Posterior vena cava (tissue), 2 donors: ENCODE data around the gene FAM83E. TPM values are rescaled to one million over a fixed set of nuclear protein-coding genes. Genes with fewer than 3 reads are reported as not detected.
"Not testable (repeated sequence)": the region's sequence is repeated elsewhere in the genome, so short reads cannot be mapped to it uniquely, and the experiment has no call there.

Experiments
- DNase-seq: peaks from one replicate; pipeline ENCODE4 v3.0.0-alpha.2; 2020; ENCODE audit warnings: low spot score
- intact Hi-C, 2 donors: fragments of 100-400 bp; cut with DNase I; formaldehyde crosslinking; loops; one replicate each; pipeline versions ENCODE4 v1.14.1 to v1.14.2; 2022 to 2023
- long read RNA-seq, 2 donors: library from polyadenylated mRNA; unstranded; transcript quantifications; one replicate each; pipeline ENCODE4 v2.0.0, GENCODE V29; 2020 to 2021
- total RNA-seq, 2 donors: library from RNA; stranded (reverse); fragmentation: NEBNext Ultra II Directional; extraction: Animal tissue kit (Norgen Biotek cat#: 25700); gene quantifications; one replicate each; pipeline ENCODE4 v1.2.1, GENCODE V29; 2021
- donor health status: DM: yes; HTN: yes; CAD: no.
- donor health status: DM: yes; HTN: yes; CAD: no.

Gene FAM83E
- not detected for total RNA-seq
- long read RNA-seq, donor 1 = 0 reads
- long read RNA-seq, donor 2 = 0 reads

DNA sequence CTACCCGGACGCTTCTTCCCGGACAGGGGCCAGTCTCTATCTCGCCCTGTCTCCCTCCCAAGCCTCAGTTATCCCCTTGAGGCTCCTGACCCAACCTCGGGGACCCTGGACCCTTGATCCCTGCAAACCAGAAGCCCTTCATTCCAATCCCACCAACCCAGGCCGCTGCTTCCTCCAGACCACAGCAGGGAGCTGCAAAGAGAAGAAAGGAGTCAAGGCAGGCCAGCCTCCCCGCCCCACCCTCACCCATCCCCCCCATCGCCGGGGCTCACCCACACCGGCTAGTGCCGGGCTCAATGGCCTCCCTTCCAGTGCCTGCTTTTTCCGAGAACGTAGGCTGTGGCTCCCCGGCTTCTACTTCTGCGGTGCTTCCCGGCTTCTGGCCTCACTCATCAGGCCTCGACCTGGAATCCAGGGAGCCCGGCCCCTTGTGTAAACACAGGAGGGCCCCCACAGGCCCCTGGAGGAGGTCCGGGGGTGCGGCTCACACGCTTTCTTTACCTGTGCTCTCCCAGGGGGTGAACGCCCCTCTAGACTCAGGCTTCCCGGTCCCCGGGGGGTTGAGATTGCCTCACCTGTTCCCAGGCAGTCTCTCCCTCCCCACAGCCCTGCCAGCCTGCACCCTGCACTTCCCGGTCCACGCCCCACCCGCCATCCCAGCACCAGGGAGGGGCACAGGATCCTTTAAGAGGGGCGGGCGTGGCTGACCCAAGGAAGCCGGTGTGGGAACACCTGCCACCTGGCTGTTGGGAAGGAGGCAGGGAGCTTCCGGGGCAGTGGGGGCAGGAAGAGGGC lies at the start of gene FAM83E:
TSS of gene FAM83E (minus strand) at position 641 of the 795 bp plus-strand sequence. CDS start 1,704 bp downstream, outside the sequence.
- DNase-seq = no peak
- intact Hi-C loops = no loop called here

DNA sequence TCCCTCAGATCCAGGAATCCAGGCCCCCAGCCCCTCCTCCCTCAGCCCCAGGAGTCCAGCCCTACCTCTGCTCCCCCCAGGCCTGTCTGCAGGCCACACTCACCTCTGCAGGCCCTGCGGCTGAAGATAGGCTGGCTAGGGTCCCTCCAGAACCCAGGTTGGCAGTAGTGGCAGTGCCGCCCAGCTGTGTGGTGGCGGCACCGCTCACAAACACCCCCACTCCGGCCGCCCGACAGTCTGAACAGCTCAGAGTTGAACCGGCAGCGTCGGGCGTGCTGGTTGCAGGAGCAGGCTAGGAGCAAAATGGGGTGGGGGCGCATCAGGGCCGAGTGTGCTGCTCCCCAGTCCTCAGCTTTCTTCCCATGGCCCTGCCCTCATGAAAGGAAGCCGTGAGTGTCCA lies 49.6 kb upstream of the FAM83E start:
- DNase-seq = no peak
- intact Hi-C loops = no loop called here

- intact Hi-C loops = no loop called here
- peak; percentile 51 for DNase-seq
Observed at GRCh38 chr19:48663667-48664066, 48.8 kb upstream of the FAM83E start.

DNA sequence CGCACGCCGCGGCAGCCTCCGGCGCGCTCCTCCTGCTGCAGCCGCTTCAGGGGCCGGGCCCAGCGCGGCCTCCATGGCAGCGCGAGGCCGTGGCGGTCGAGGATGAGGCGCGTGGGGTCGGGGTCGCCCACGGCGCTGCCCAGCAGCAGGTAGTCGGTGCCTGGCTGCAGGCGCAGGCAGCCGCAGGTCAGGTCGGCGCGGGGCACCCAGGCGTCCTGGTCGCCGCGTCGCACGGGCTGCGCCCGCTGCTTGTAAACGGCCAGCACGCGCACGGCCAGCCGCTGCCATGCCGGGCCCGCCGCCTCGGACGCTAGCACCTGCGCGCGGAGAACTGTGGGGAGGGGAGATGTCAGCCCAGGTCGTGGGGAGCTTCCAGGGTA lies 46.8 kb upstream of the FAM83E start:
- intact Hi-C loops = no loop called here
- DNase-seq = no peak

DNA sequence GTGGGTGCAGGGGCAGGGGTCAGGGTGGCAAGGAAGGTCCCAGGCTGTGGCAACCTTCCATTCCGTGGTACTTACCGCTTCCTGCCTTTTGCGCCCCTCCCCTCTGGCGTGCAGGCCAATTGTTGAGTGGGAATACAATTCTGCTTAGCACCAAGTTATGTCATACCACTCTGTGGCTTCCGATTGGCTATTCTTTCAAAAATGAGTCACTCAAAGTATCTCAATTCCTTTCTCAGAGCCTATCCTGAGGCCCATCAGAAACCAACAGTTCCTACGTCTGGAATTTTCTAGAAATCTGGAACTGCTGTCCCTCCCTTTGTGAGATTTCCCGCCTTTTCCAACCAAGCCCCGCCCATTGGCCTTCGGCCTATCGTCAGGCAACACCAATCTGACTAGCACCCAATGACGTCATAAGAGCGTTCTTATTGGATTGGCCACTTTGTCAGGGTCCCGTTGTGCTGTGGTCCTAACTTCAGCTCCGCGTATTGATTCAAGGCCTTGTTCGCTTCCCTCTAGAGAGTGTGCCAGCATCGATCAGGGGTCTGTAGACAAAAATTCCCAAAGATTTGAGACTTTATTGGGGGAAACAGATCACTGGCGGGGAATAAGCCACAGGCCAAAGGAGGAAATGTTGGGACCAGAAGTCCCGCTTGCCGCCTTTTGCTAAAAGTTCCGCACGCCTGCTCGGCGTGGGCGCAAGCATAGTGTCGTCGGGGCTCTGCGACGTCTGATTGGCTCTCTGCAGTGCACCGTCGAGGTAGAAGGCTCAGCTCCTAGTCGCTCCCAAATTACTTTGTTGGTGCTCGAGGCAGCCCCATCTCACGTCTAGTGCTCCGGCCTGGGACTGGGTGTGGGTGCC lies 46.2 kb upstream of the FAM83E start:
- DNase-seq = peak; percentile 96
- intact Hi-C loops = no loop called here

- intact Hi-C loops = loop anchor here in 1 of 2 donors (10.0 kb wide), 1 partner anchor 175 kb away; the partner anchor contains the start of gene HSD17B14
- no peak for DNase-seq
Observed at GRCh38 chr19:48659768-48660167, 44.9 kb upstream of the FAM83E start.

DNA sequence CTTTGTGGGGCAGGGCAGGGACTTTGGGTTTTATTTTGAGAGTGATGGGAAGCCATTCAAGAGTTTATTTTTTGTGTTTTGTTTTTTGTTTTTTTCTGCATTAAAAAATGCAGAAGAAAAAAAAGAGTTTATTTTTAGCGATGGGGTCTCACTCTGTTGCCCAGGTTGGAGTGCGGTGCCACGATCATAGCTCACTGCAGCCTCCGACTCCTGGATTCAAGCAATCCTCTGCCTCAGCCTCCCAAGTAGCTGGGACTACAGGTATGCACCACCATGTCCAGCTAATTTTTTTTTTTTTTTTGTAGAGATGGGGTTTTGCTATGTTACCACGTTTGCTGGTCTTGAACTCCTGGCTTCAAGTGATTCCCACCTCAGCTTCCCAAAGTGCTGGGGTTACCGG lies 43.6 kb upstream of the FAM83E start:
- no peak for DNase-seq
- intact Hi-C loops = loop anchor here in 1 of 2 donors (10.0 kb wide), 1 partner anchor 176 kb away; the partner anchor contains the start of gene HSD17B14

- intact Hi-C loops = loop anchor here in 1 of 2 donors (10.0 kb wide), 1 partner anchor 177 kb away; the partner anchor contains the start of gene HSD17B14
- DNase-seq = not testable (repeated sequence)
Observed at GRCh38 chr19:48657828-48658227, 43.0 kb upstream of the FAM83E start.

GRCh38 chr19:48656840-48657474 lies 42.1 kb upstream of the FAM83E start:
- DNase-seq = no peak
- intact Hi-C loops = loop anchor here in 1 of 2 donors (10.0 kb wide), 1 partner anchor 178 kb away; the partner anchor contains the start of gene HSD17B14

- DNase-seq = no peak
- intact Hi-C loops = loop anchor here in 1 of 2 donors (10.0 kb wide), 1 partner anchor 180 kb away; the partner anchor contains the start of gene HSD17B14
Observed at GRCh38 chr19:48654299-48655059, 39.6 kb upstream of the FAM83E start.

DNA sequence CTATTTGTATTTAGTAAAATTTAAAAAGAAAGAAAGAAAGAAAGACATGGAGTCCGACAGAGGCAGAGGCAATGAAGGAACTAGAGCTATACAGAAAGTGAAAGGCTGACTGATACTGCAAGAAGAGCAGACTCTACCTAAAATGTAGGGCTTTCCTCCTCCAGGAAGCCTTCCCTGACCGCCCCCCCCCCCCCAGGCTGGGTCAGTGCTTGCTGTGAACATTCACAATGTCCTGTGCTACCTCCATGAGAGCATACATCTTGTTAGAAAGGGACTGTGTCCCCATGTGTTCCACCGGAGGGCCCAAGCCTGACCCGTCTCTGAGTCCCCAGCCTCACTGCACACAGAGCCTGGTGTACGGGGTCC lies 36.8 kb upstream of the FAM83E start:
- no peak for DNase-seq
- intact Hi-C loops = loop anchor here in 1 of 2 donors (10.0 kb wide), 1 partner anchor 183 kb away; the partner anchor contains the start of gene HSD17B14

GRCh38 chr19:48650974-48651682 lies 36.3 kb upstream of the FAM83E start:
- peak; percentile 32 for DNase-seq
- intact Hi-C loops = loop anchor here in 1 of 2 donors (10.0 kb wide), 1 partner anchor 184 kb away; the partner anchor contains the start of gene HSD17B14

DNA sequence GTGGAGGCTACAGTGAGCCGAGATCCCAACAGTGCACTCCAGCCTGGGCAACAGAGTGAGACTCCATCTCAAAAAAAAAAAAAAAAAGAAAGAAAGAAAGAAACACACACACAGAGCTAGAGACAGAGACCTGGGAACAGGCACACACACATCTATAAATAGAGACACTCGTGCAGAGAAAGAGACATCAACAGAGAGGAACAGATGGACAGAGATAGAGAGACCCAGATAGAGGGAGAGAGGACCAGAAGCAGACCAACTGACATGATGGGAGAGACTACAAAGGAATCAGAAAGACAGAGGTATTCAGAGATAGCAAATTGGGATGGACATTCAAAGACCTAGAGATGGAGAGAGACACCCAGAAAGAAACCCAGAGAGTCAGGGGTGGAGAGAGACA lies 33.3 kb upstream of the FAM83E start:
- intact Hi-C loops = loop anchor here in 1 of 2 donors (10.0 kb wide), 1 partner anchor 187 kb away; the partner anchor contains the start of gene HSD17B14
- DNase-seq = no peak

DNA sequence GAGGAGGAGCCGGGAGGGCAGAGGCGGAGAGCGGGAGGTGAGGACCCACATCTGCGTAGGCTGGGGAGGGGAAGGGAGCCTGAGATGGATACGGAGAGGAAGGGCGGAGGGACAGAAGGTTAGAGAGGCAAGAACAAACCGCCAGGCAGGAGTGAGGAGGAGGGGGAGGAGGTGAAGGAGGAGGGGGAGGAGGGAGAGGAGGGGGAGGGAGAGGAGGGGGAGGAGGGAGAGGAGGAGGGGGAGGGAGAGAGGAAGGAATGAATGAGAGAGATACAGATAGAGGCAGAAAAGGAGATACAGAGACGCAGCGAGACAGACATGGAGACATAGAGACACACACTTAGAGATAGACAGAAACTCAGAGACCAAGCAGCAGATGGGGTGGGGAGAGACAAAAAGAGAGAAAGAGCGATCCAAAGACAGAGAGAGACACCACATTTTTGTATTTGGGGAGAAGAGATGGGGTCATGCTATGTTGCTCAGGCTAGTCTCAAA lies 31.9 kb upstream of the FAM83E start:
- DNase-seq = no peak
- intact Hi-C loops = loop anchor here in 1 of 2 donors (10.0 kb wide), 1 partner anchor 188 kb away; the partner anchor contains the start of gene HSD17B14

GRCh38 chr19:48646001-48646721 lies 31.3 kb upstream of the FAM83E start, which contains the start of gene CA11:
Gene CA11, minus strand, starts transcription at chr19:48646187. Its CDS starts 555 bp downstream, at chr19:48645632.
- intact Hi-C loops = loop anchor here in 1 of 2 donors (10.0 kb wide), 1 partner anchor 189 kb away; the partner anchor contains the start of gene HSD17B14
- DNase-seq = peak; percentile 95

DNA sequence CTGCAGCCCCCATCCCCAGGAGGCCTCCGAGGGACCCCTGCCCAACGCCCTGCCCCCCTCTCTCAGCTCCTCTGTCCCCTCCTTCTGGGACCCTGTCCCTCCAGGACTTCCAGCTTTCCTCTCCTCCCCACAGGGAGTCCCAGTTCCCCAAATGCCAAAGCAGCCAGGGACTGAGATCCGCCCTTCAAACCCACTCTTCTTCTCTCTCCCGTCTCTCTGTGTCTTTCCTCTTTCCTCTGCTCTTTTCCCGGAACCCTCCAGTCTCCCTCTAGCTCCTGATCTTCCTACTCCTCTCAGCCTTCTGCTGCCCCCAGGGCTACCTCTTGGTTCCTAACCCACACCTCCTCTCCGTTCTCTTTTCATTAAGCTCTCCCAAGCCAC lies 30.7 kb upstream of the FAM83E start:
- peak; percentile 79 for DNase-seq
- intact Hi-C loops = loop anchor here in 1 of 2 donors (10.0 kb wide), 1 partner anchor 189 kb away; the partner anchor contains the start of gene HSD17B14
